ENCODE data around the gene SRL. TPM values are rescaled to one million over a fixed set of nuclear protein-coding genes. Genes with fewer than 3 reads are reported as not detected.

Gene SRL
- total RNA-seq, 2 donors from 2014 or later, result not detected

DNA sequence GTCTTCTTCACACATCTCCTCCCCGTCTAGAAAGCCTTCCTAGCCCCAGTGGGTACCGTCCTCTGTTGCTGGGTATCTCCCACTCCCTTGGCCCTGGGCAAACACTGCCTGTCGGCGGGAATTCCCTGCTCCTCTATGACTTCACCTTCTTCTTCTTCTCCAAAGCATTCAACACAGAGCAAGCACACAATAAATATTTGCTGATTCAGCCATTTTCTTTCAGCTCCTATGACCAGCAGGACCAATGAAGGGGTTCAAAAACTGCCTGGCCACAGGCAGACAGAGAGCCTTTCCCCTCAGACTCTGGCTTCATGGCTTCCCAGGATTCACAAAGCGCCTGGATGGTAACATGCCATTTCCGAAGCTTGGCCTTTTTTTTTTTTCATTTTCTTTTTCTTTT, 72.5 kb downstream of the SRL start:
- Histone ChIP-seq H3K27me3 (no peaks in the 10 kb centered on the region), H3K27ac (no peak overlapping the region), H3K36me3 (replicated peaks in 1 of 2; ENCODE audit: insufficient read depth in 1 of 2, low read depth in 2 of 2) (no peaks in the 10 kb centered on the region), H3K4me3 (no peak overlapping the region), H3K4me1 (no peaks in the 10 kb centered on the region), H3K9me3 (no peaks in the 10 kb centered on the region)
- ATAC-seq (no peak), DNase-seq (no peak)
- intact Hi-C loops (cut with DNase I), result no loop called here
- TF ChIP-seq, protein P1, sequence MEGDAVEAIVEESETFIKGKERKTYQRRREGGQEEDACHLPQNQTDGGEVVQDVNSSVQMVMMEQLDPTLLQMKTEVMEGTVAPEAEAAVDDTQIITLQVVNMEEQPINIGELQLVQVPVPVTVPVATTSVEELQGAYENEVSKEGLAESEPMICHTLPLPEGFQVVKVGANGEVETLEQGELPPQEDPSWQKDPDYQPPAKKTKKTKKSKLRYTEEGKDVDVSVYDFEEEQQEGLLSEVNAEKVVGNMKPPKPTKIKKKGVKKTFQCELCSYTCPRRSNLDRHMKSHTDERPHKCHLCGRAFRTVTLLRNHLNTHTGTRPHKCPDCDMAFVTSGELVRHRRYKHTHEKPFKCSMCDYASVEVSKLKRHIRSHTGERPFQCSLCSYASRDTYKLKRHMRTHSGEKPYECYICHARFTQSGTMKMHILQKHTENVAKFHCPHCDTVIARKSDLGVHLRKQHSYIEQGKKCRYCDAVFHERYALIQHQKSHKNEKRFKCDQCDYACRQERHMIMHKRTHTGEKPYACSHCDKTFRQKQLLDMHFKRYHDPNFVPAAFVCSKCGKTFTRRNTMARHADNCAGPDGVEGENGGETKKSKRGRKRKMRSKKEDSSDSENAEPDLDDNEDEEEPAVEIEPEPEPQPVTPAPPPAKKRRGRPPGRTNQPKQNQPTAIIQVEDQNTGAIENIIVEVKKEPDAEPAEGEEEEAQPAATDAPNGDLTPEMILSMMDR (IDR thresholded peaks at IDR 0.05), result no peak
- no peak for TF ChIP-seq POLR2A (IDR thresholded peaks at IDR 0.05)
- WGBS, 2 donors, result 81 to 91% methylated on average over 6 of the region's 6 CpGs

DNA sequence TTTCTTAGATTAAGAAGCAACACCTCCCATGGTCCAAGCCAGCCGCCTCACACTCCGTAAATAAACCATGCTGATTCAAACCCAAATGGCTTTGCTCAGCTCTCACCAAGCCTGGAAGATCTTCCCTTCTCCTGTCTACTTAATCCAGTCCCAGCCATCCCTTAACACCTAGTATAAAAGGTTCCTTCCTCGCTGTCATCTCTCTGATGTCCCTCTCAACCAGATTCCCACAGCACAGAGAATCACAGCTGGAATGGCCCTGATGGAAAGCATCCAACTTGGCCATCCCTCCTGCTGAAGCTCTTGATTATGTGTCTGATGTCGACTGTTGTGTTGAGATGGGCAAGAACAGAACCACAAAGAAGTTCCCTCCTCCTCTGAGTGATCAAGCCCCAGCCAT, 75.1 kb downstream of the SRL start:
- intact Hi-C loops (cut with DNase I), result no loop called here
- WGBS, 2 donors, result 95% methylated on average over 4 of the region's 4 CpGs
- ATAC-seq (no peak), DNase-seq (no peak)
- Histone ChIP-seq H3K4me3 (no peak overlapping the region), H3K36me3 (replicated peaks in 1 of 2; ENCODE audit: insufficient read depth in 1 of 2, low read depth in 2 of 2) (no peaks in the 10 kb centered on the region), H3K9me3 (no peaks in the 10 kb centered on the region), H3K27ac (no peak overlapping the region), H3K27me3 (no peaks in the 10 kb centered on the region), H3K4me1 (no peaks in the 10 kb centered on the region)
- no peak for TF ChIP-seq POLR2A (IDR thresholded peaks at IDR 0.05)
- TF ChIP-seq, protein P1 (IDR thresholded peaks at IDR 0.05), result no peak

DNA sequence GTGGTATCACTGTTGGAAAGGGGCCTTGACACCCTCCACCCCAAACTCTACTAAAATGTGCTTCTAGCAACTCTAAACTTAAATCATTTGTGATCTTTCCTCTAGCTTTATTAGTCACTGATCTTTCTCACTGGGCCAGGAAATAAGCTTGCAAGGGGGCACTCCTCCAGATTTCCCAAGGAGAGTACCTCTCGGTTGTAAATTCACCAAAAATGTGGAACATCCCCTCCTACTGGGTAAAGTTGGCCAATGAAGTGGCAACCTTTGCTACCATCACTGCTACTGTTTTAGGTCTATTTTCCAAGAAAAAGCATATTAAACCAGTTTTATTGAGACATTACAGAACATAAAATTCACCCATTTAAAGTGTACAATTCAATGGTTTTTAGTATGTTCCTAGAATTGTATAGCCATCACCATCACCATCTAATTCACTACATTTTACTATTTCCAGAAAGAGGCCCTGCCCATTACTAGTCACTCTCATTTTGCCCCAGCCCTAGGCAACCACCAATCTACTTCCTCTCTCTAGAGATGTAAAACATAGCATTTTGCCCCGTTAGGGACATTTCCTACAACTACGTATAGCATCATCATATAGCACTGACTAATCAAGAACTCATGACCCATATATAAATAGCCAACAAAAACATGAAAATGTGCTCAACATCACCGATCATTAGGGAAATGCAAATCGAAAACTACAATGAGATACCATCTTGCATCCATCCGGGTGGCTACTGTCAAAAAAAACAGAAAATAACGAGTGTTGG, 81.0 kb downstream of the SRL start:
- no peak overlapping the region for H3K27ac ChIP-seq
- H3K4me1 ChIP-seq, result no peaks in the 10 kb centered on the region
- DNase-seq, result no peak
- ATAC-seq, result no peak
- H3K36me3 ChIP-seq (replicated peaks in 1 of 2; ENCODE audit: insufficient read depth in 1 of 2, low read depth in 2 of 2), result no peaks in the 10 kb centered on the region
- TF ChIP-seq, protein P1 (IDR thresholded peaks at IDR 0.05), result peak in 1 of 7 experiments; percentile 16
- TF ChIP-seq POLR2A (IDR thresholded peaks at IDR 0.05), result no peak
- no peak overlapping the region for H3K4me3 ChIP-seq
- WGBS, 2 donors, result 72 to 76% methylated on average over 7 of the region's 7 CpGs
- no peaks in the 10 kb centered on the region for H3K27me3 ChIP-seq
- intact Hi-C loops (cut with DNase I), result no loop called here
- H3K9me3 ChIP-seq, result no peaks in the 10 kb centered on the region

DNA sequence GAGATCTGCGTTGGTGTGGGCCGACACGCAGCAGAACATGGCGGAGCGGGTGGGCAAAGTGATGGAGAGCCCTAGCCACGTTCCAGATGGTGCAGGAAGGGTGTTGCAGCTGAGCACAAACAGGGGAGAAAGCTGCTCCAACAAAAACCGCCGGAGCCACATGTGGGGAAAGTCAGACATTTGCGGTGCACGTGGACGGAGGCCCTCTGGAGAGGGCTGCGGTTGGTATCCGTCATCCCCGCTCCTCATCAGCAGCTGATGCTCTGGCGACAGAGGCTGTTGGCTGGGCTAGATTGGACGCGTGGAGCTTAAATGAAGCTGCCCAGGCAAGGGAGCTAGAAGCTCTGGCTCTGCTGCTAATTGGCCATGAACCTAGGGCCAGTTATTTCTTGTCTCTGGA, 82.2 kb downstream of the SRL start:
- intact Hi-C loops (cut with DNase I), result loop anchor here (5.0 kb wide), 1 partner anchor 252 kb away; no protein-coding TSS in a partner anchor
- Histone ChIP-seq H3K27me3 (no peaks in the 10 kb centered on the region), H3K4me3 (no peak overlapping the region), H3K36me3 (replicated peaks in 1 of 2; ENCODE audit: insufficient read depth in 1 of 2, low read depth in 2 of 2) (no peaks in the 10 kb centered on the region), H3K9me3 (no peaks in the 10 kb centered on the region), H3K4me1 (no peaks in the 10 kb centered on the region), H3K27ac (no peak overlapping the region)
- TF ChIP-seq POLR2A (IDR thresholded peaks at IDR 0.05), result no peak
- TF ChIP-seq, protein P1 (IDR thresholded peaks at IDR 0.05), result no peak
- DNase-seq, result no peak
- ATAC-seq, result no peak
- WGBS, 2 donors, result 91 to 92% methylated on average over 15 to 17 of the region's 17 CpGs

Measured in body of pancreas (tissue), 4 donors.